ENCODE data around the gene SSH3. TPM values are rescaled to one million over a fixed set of nuclear protein-coding genes. Genes with fewer than 3 reads are reported as not detected.
A peak's percentile ranks its signal among the peaks of the same experiment; 100 is the strongest.

The SSH3 gene
- total RNA-seq, 1 donor from 2014 or later = 36.4 TPM

DNA sequence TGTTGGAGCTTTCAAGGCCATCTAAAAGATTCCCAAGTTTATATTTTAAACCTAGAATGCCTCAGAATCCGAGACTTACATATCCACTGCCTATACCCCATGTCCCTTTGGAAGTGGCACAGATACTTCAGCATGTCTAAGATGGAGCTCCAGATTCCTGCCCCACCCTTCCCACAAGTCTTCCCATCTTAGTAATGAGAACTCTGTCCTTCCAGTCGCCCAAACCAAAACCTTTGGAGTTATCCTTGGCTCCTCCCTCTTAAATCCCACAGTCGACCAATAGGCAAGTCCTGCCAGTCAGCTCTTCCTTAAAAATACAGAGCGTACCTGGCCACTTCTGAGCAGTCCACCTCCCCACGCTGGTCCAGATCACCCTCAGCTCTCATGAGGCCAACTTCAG lies 45.7 kb downstream of the SSH3 start:
- intact Hi-C loops (cut with DNase I) = no loop called here

DNA sequence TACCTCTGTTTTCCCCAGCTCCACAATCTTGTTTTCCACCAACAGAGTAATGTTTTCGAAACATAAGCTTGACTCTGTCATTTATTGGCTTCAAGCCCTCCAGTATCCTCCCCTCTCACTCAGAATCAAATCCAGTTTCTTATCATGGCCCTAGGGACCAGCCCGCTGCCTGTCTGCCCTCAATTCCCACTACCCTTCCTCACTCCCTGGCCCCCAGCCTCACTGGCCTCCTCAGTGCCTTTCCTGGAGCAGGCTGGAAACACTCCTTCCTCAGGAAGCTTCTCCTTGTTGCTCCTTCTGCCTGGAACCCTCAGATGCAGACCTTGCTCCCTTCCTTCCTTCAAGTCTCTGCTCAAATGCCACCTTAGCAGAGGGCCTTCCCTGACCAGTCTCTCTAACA lies 46.1 kb downstream of the SSH3 start:
- Histone ChIP-seq H3K27me3 (no peaks in the 10 kb centered on the region), H3K27ac (no peak overlapping the region), H3K36me3 (no peaks in the 10 kb centered on the region), H3K4me3 (no peak overlapping the region), H3K4me1 (peaks cover 50% of the 10 kb centered on the region), H3K9me3 (no peaks in the 10 kb centered on the region)
- intact Hi-C loops (cut with DNase I) = no loop called here
- DNase-seq = no peak
- no peak for ATAC-seq
- TF ChIP-seq, protein P1, sequence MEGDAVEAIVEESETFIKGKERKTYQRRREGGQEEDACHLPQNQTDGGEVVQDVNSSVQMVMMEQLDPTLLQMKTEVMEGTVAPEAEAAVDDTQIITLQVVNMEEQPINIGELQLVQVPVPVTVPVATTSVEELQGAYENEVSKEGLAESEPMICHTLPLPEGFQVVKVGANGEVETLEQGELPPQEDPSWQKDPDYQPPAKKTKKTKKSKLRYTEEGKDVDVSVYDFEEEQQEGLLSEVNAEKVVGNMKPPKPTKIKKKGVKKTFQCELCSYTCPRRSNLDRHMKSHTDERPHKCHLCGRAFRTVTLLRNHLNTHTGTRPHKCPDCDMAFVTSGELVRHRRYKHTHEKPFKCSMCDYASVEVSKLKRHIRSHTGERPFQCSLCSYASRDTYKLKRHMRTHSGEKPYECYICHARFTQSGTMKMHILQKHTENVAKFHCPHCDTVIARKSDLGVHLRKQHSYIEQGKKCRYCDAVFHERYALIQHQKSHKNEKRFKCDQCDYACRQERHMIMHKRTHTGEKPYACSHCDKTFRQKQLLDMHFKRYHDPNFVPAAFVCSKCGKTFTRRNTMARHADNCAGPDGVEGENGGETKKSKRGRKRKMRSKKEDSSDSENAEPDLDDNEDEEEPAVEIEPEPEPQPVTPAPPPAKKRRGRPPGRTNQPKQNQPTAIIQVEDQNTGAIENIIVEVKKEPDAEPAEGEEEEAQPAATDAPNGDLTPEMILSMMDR (IDR thresholded peaks at IDR 0.05) = no peak

More for the DNA sequence above, 45.7 kb downstream of the SSH3 start:
- DNase-seq (no peak), ATAC-seq (no peak)
- H3K36me3 ChIP-seq = no peaks in the 10 kb centered on the region
- H3K27me3 ChIP-seq = no peaks in the 10 kb centered on the region
- H3K4me3 ChIP-seq = no peak overlapping the region
- H3K9me3 ChIP-seq = no peaks in the 10 kb centered on the region
- H3K4me1 ChIP-seq = peaks cover 45% of the 10 kb centered on the region
- TF ChIP-seq, protein P1 (IDR thresholded peaks at IDR 0.05) = no peak
- H3K27ac ChIP-seq = no peak overlapping the region

DNA sequence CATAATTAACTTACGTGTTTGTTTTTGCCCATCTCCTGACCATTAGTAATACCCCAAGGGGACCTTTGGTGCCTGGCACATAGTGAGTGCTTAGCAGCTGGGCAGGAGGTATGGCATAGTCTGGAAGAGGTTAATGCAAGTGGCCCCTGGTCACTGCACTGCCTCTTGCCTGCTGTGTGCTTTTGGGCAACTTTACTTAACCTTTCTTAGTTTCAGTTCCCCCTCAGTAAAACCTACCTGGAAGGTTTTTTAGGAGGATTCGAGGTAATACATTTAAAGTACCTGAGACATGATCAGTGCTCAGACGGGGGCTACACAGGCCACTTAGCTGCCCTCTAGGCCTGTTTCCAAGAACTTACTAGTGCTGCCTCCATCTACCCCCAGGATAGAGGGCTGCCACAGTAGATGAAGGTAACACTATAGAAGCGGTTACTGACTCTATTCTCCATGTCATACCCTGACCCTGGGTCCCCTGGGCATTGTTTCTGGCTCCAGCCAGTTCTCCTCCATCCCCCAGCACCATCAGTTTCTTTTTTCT lies 46.7 kb downstream of the SSH3 start:
- Histone ChIP-seq H3K4me1 (peaks cover 54% of the 10 kb centered on the region), H3K4me3 (no peak overlapping the region), H3K27ac (no peak overlapping the region), H3K36me3 (no peaks in the 10 kb centered on the region), H3K27me3 (no peaks in the 10 kb centered on the region), H3K9me3 (no peaks in the 10 kb centered on the region)
- ATAC-seq (no peak), DNase-seq (no peak)
- intact Hi-C loops (cut with DNase I) = loop anchor here (5.0 kb wide), 1 partner anchor 37 kb away; no protein-coding TSS in a partner anchor
- TF ChIP-seq, protein P1 (IDR thresholded peaks at IDR 0.05) = no peak

DNA sequence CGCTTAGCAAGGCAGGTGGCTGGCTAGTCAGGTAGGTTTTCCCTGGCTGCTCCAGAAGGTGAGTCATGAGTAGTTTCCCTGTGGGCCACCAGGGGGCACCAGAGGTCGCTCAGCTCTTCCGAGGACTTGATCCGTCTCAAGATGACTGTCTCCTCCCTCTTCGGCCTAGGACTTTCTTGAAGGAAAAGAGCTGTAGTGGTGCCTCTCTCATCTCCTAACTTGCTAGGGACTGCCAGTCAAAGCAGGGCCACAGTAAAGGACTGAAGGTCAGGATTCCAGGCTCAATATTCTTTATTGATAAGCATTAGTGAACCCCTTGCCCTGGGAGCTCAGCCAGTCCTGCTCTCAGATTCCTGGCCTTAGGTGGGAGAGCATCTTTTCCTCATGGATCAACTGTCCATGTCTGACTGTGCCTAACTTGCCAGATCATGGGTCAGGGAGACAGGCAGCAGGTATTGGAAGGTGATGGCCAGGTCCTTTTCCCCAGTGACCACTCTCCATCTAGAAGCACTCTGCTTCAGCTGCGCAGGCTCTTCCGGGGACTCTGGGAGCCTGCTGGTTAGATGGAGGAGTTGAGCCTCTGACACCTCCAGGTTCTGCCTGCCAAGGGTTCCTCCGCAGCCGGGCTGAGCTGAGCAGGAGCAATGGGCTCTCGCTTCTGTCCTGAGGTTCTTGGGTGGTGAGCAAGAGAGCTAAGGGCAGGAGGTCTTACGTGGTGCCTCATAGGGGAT lies 48.1 kb downstream of the SSH3 start:
- Histone ChIP-seq H3K36me3 (no peaks in the 10 kb centered on the region), H3K27me3 (no peaks in the 10 kb centered on the region), H3K27ac (peak overlapping the region; percentile 99), H3K4me3 (peak overlapping the region; percentile 84), H3K4me1 (peaks cover 58% of the 10 kb centered on the region), H3K9me3 (no peaks in the 10 kb centered on the region)
- peak; percentile 77 for DNase-seq
- ATAC-seq = peak; percentile 54
- TF ChIP-seq, protein P1 (IDR thresholded peaks at IDR 0.05) = peak; percentile 93
- intact Hi-C loops (cut with DNase I) = loop anchor here (5.0 kb wide), 1 partner anchor 36 kb away; no protein-coding TSS in a partner anchor

DNA sequence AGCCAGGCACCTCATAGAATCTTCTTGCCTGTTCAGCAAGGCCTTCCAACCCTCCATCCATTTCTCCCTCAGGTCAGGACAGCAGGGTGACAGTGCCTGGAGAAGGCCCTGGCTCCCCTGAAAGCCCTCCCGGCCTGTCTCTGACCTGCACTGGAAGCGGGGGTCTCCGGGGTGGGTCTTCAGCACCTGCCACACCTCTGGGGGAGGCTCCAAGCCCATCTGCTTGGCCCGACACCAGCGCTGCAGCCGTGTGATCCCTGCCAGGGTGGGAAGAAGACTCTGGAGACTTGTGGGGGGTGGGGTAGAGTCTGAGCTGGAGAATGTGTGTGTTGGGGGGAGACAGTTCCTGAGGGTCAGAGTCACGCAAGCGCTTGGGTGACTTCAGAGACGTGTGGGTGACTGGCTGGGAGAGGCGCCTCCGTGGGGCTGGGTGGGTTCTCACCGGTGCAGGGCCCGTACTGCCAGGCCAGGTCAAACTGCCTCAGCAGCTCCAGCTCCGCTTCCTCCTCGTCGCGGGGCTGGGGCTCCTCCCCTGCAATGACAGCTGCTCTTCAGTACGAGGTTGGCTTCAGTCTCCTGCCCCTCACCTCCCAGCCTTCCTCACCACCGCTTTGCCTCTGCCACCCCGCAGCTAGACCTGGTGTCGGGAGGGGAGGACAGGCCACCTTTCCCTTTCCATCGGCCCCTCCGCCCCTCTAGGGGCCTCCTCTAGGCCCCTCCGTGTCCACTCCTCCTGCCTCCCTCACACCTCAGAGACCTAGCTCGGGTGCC lies 49.4 kb downstream of the SSH3 start:
- DNase-seq (peak; percentile 69), ATAC-seq (peak; percentile 40)
- Histone ChIP-seq H3K4me3 (peak overlapping the region; percentile 84), H3K9me3 (no peaks in the 10 kb centered on the region), H3K36me3 (no peaks in the 10 kb centered on the region), H3K27me3 (no peaks in the 10 kb centered on the region), H3K4me1 (peaks cover 67% of the 10 kb centered on the region), H3K27ac (peak overlapping the region; percentile 99)
- intact Hi-C loops (cut with DNase I) = loop anchor here (5.0 kb wide), 1 partner anchor 35 kb away; no protein-coding TSS in a partner anchor
- TF ChIP-seq, protein P1 (IDR thresholded peaks at IDR 0.05) = no peak

Data from upper lobe of right lung (tissue), 1 donor.